Adrenal gland (tissue), 12 donors: ENCODE data around the gene RAD51B. TPM values are rescaled to one million over a fixed set of nuclear protein-coding genes. Genes with fewer than 3 reads are reported as not detected.

Experiments
- DNase-seq, 7 donors: peaks; one replicate each; pipeline ENCODE4 v3.0.0-alpha.2; 2019 to 2020
- H3K27ac ChIP-seq, 5 donors: fragments of 200-600 bp; sonication (generic) in 4 of 5; 1 replicate in 3 of 5; 2 replicates in 2 of 5; pipeline versions ENCODE4 v1.5.1 to v1.8.0; 2016 to 2020; ENCODE audit warnings: mild to moderate bottlenecking in 1 of 5
- H3K27me3 ChIP-seq: fragments of 200-600 bp; 2 replicates; pipeline ENCODE4 v1.8.0; 2021
- H3K36me3 ChIP-seq, 2 donors: fragments of 200-600 bp; replicated peaks in 1 of 2; 1 replicate in 1 of 2; 2 replicates in 1 of 2; pipeline versions ENCODE4 v1.5.1 to v1.8.0; 2018 to 2022
- H3K4me1 ChIP-seq, 2 donors: fragments of 200-600 bp; replicated peaks in 1 of 2; 1 replicate in 1 of 2; 2 replicates in 1 of 2; pipeline versions ENCODE4 v1.5.1 to v1.8.0; 2018 to 2021
- H3K4me3 ChIP-seq, 4 donors: fragments of 200-600 bp; sonication (generic) in 3 of 4; one replicate each; pipeline ENCODE4 v1.5.1; 2016 to 2018
- H3K9me3 ChIP-seq, 3 donors: fragments of 200-600 bp; sonication (generic) in 1 of 3; replicated peaks in 1 of 3; 1 replicate in 2 of 3; 2 replicates in 1 of 3; pipeline versions ENCODE4 v1.5.1 to v1.8.0; 2016 to 2021
- CTCF ChIP-seq, 6 experiments: fragments of 450-650 bp in 4 of 6; fragments of 200-600 bp in 2 of 6; sonication (generic) in 1 of 6; IDR thresholded peaks; 1 replicate in 5 of 6; 2 replicates in 1 of 6; pipeline versions ENCODE4 v1.5.1 to v1.8.0; 2016 to 2021; ENCODE audit warnings: antibody characterized with exemption in 6 of 6, mild to moderate bottlenecking in 2 of 6, moderate library complexity in 1 of 6
- POLR2A ChIP-seq, 2 donors: fragments of 450-650 bp; IDR thresholded peaks; one replicate each; pipeline ENCODE4 v1.6.1; 2017; ENCODE audit warnings: antibody characterized with exemption in 2 of 2, mild to moderate bottlenecking in 2 of 2, moderate library complexity in 1 of 2
- WGBS, 4 donors: extraction: QIAGEN DNeasy Blood & Tissue Kit in 2 of 4; methylation state at CpG; one replicate each; pipeline versions ENCODE4 v1.1.5 to v1.1.7; 2013 to 2017; 5-methylcytosine and 5-hydroxymethylcytosine counted together
- intact Hi-C, 2 donors: fragments of 100-400 bp; cut with DNase I; formaldehyde crosslinking; loops; one replicate each; pipeline versions ENCODE4 v1.14.1 to v1.15.0; 2022 to 2023
- polyA plus RNA-seq, 3 donors: library from polyadenylated mRNA; stranded (reverse); fragments of 200-250 nt in 2 of 3; fragments of 350-450 nt in 1 of 3; fragmentation: Illumina TruSeq in 1 of 3; extraction: RNeasy Lipid Tissue Mini Kit (QIAGEN cat#74804) in 1 of 3; gene quantifications; one replicate each; pipeline ENCODE4 v1.2.3, GENCODE V29; 2013 to 2014
- total RNA-seq, 9 donors: library from RNA; depleted of rRNA in 4 of 9; stranded (reverse); fragments of >200 nt in 4 of 9; fragments of 120-200 nt in 1 of 9; fragmentation: NEBNext Ultra II Directional in 1 of 9; extraction: Animal tissue kit (Norgen Biotek cat#: 25700) in 1 of 9; gene quantifications; one replicate each; pipeline versions ENCODE4 v1.1.0 to v1.2.4, GENCODE V29; 2013 to 2023
- donor health status: healthy with polysubstance abuse.
- donor health status: Bipolar disorder and iron deficiency.
- donor health status: DM: yes; HTN: yes; CAD: no.
- donor health status: DM: no; HTN: no; CAD: no.
- donor health status: DM: no; HTN: no; CAD: no.
- donor health status: DM: yes; HTN: yes; CAD: no.

RAD51B gene
- total and polyA plus RNA-seq, 12 donors = 2.3 to 24.6 (median 12.4) TPM

GRCh38 chr14:68634874-68635595 lies 815.5 kb downstream of the RAD51B start:
- Histone ChIP-seq H3K27me3 (no peaks in the 10 kb centered on the region), H3K4me3 (no peak overlapping the region), H3K36me3 (no peaks in the 10 kb centered on the region), H3K4me1 (peaks cover 0 to 36% of the 10 kb centered on the region in 2 donors), H3K9me3 (no peaks in the 10 kb centered on the region), H3K27ac (no peak overlapping the region)
- no peak for DNase-seq
- intact Hi-C loops = no loop called here
- 89 to 95% (median 93%) methylated on average over 5 of the region's 5 CpGs for WGBS, 4 donors
- no peak for TF ChIP-seq POLR2A (IDR thresholded peaks at IDR 0.05)
- no peak for TF ChIP-seq CTCF (IDR thresholded peaks at IDR 0.05)

GRCh38 chr14:68636597-68636996 lies 817.0 kb downstream of the RAD51B start:
- Histone ChIP-seq H3K27me3 (no peaks in the 10 kb centered on the region), H3K4me1 (peaks cover 0 to 36% of the 10 kb centered on the region in 2 donors), H3K27ac (peak overlapping the region in 1 of 5 donors; percentile 64), H3K36me3 (no peaks in the 10 kb centered on the region), H3K9me3 (peaks cover 0 to 7% (median 0%) of the 10 kb centered on the region in 3 donors), H3K4me3 (no peak overlapping the region)
- TF ChIP-seq CTCF (IDR thresholded peaks at IDR 0.05) (no peak), POLR2A (IDR thresholded peaks at IDR 0.05) (no peak)
- 84 to 88% (median 87%) methylated on average over 5 of the region's 5 CpGs for WGBS, 4 donors
- DNase-seq = peak in 2 of 7 donors; percentile 21 to 41
- intact Hi-C loops = no loop called here

GRCh38 chr14:68637106-68638021 lies 817.8 kb downstream of the RAD51B start:
- peak in 6 of 7 donors; percentile 17 to 64 (median 40) for DNase-seq
- H3K27ac ChIP-seq = peak overlapping the region in 3 of 5 donors; percentile 48 to 73 (median 64)
- 61 to 82% (median 77%) methylated on average over 13 of the region's 13 CpGs for WGBS, 4 donors

More at GRCh38 chr14:68637106-68638021, 817.8 kb downstream of the RAD51B start:
- Histone ChIP-seq H3K4me1 (peaks cover 0 to 36% of the 10 kb centered on the region in 2 donors), H3K4me3 (no peak overlapping the region), H3K36me3 (no peaks in the 10 kb centered on the region), H3K27me3 (no peaks in the 10 kb centered on the region), H3K9me3 (peaks cover 0 to 10% (median 0%) of the 10 kb centered on the region in 3 donors)
- TF ChIP-seq POLR2A (IDR thresholded peaks at IDR 0.05) (no peak), CTCF (IDR thresholded peaks at IDR 0.05) (no peak)
- intact Hi-C loops = no loop called here
